HL-60 (cell line): ENCODE data around the gene OR10K1.

Experiments used
- DNase-seq, 2 experiments: peaks; one replicate each; pipeline ENCODE4 v3.0.0-alpha.2; 2010 to 2020; ENCODE audit warnings: low read depth in 1 of 2, low spot score in 1 of 2
- H3K27ac ChIP-seq: fragments of 250-450 bp; sonication (Bioruptor Pico); replicated peaks from 2 replicates; pipeline ENCODE4 v1.5.1; 2020; ENCODE audit warnings: mild to moderate bottlenecking, moderate library complexity
- H3K27me3 ChIP-seq: fragments of 250-450 bp; sonication (Bioruptor Pico); 2 replicates; pipeline ENCODE4 v1.5.1; 2021; ENCODE audit warnings: mild to moderate bottlenecking, moderate library complexity; ENCODE audit not compliant: insufficient read depth, poor library complexity, severe bottlenecking
- H3K4me3 ChIP-seq: replicated peaks from 2 replicates; pipeline ENCODE4 v1.5.1; 2011; ENCODE audit warnings: mild to moderate bottlenecking, control low read depth, low read length; ENCODE audit not compliant: insufficient read depth
- GABPA ChIP-seq: IDR thresholded peaks from 2 replicates; pipeline ENCODE4 v1.6.1; 2012; ENCODE audit warnings: low read depth
- POLR2AphosphoS5 ChIP-seq: IDR thresholded peaks from 2 replicates; pipeline ENCODE4 v1.6.1; 2012; ENCODE audit warnings: low read depth
- REST ChIP-seq: IDR thresholded peaks from 2 replicates; pipeline ENCODE4 v1.6.1; 2012; ENCODE audit warnings: low read depth; ENCODE audit not compliant: insufficient replicate concordance
- SPI1 ChIP-seq: IDR thresholded peaks from 2 replicates; pipeline ENCODE4 v1.6.1; 2012; ENCODE audit warnings: low read depth, mild to moderate bottlenecking, borderline replicate concordance
- TF ChIP-seq, protein P1 (sequence below): IDR thresholded peaks from one replicate; pipeline ENCODE4 v1.5.1; 2011; ENCODE audit warnings: low read length, control low read depth, inconsistent platforms; ENCODE audit not compliant: insufficient read depth

The OR10K1 gene

DNA sequence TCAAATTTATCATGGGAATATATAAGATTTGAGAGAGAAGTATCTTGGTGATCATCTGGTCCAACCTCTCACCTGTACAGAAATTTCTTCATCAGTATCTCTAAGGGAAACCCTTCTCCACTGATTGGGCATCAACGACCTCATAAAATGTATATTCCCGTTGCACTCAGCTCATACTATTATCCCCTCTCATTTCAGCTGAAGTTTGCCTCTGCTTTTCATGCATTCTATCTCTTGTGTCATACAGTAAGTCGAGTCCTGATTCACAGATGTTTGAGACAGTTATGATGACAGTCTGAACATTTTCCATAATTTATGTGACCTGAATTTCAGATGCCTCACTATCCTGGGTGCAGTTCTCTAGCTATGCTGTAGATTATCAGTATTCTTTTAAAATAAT lies 31.4 kb downstream of the OR10K1 start:
- Histone ChIP-seq H3K4me3 (no peak overlapping the region), H3K27me3 (no peaks in the 10 kb centered on the region), H3K27ac (no peak overlapping the region)
- TF ChIP-seq, protein P1, sequence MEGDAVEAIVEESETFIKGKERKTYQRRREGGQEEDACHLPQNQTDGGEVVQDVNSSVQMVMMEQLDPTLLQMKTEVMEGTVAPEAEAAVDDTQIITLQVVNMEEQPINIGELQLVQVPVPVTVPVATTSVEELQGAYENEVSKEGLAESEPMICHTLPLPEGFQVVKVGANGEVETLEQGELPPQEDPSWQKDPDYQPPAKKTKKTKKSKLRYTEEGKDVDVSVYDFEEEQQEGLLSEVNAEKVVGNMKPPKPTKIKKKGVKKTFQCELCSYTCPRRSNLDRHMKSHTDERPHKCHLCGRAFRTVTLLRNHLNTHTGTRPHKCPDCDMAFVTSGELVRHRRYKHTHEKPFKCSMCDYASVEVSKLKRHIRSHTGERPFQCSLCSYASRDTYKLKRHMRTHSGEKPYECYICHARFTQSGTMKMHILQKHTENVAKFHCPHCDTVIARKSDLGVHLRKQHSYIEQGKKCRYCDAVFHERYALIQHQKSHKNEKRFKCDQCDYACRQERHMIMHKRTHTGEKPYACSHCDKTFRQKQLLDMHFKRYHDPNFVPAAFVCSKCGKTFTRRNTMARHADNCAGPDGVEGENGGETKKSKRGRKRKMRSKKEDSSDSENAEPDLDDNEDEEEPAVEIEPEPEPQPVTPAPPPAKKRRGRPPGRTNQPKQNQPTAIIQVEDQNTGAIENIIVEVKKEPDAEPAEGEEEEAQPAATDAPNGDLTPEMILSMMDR = no peak
- TF ChIP-seq SPI1 (no peak), REST (no peak), POLR2AphosphoS5 (no peak), GABPA (no peak)
- DNase-seq = no peak

DNA sequence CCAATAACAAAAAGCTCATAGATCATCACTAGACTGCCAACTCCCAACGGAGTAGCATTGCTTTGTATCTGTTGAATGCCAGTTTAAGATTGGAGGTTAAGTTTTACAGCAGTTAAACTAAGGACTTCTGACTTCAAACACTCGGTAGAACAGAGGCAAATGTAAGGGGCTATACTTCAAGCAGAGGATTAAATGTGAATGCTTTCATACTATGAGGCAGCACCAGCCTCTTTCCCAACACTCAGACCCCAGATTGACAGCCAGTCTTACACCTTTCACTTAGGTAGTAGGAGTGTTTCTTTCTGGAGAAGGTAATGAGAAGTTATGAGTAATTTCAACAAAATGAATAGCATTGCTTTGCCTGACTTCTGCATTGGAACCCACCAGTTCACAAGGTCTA lies 33.2 kb downstream of the OR10K1 start:
- no peak for TF ChIP-seq SPI1
- TF ChIP-seq, protein P1 = no peak
- TF ChIP-seq GABPA = no peak
- no peak for TF ChIP-seq POLR2AphosphoS5
- TF ChIP-seq REST = no peak
- no peak for DNase-seq
- no peak overlapping the region for H3K4me3 ChIP-seq

DNA sequence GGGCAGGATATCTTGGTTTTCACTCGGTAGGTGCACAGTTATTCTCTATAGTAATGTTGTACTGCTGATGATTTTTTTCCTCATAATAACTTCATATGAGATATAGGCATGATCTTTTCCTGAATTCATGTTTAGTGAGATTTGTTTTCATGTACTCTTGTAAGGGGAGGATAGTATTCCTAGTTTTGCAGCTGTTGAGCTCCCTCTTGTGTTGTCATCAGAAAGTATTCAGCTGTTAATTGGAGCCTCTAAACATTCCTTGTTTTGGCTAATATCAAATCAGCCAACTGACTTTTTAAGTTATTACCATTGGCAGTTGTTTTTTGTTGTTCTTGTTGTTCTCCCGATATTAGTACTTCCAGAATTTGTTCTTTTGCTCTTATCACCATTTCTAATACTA lies 34.7 kb downstream of the OR10K1 start:
- H3K4me3 ChIP-seq = no peak overlapping the region
- DNase-seq = peak in 1 of 2 experiments; percentile 21
- no peaks in the 10 kb centered on the region for H3K27me3 ChIP-seq
- H3K27ac ChIP-seq = no peak overlapping the region
- TF ChIP-seq, protein P1 = peak; percentile 8
- no peak for TF ChIP-seq GABPA

More for the DNA sequence above, 33.2 kb downstream of the OR10K1 start:
- H3K27ac ChIP-seq = no peak overlapping the region
- H3K27me3 ChIP-seq = no peaks in the 10 kb centered on the region

DNA sequence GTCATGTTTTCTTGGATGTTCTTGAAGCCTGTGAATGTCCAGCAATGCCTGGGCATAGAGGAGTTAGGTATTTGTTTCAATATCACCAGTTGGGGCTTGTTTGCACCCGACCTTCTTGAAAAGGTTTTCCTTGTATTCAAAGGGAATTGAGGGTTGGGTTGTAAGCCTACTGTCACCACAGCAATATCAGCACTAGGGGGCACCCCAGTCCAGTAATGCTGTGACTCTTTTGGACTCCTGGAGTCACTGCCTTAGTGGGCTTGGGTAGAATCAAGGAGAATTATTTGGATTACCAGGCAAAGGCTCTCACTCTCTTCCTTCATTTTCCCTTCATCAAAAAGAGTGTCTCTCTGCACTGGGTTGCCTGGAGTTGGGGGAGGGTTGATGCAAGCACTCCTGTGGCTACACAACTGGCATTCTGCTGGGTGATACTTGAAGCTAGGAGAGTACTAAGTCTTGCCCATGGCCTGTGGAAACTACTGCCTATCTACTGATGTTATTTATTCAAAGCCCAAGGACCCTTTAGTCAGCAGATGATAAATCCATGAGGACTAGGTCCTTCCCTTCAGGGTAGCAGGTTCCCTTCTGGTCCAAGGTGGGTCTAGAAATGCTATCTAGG lies 44.8 kb downstream of the OR10K1 start:
- Histone ChIP-seq H3K27ac (no peak overlapping the region), H3K27me3 (no peaks in the 10 kb centered on the region), H3K4me3 (no peak overlapping the region)
- DNase-seq = peak in 1 of 2 experiments; percentile 60
- TF ChIP-seq, protein P1 = peak; percentile 61
- no peak for TF ChIP-seq POLR2AphosphoS5
- no peak for TF ChIP-seq REST
